Esophagus squamous epithelium (tissue), 5 donors: Measurements from ENCODE around the gene ANKRD9. TPM values are rescaled to one million over a fixed set of nuclear protein-coding genes. Genes with fewer than 3 reads are reported as not detected.

Experiments used
- DNase-seq: peaks from one replicate; lab custom pipeline; 2025; lab: John Stamatoyannopoulos, UW
- H3K27ac ChIP-seq, 4 donors: fragments of 200-600 bp; sonication (generic); one replicate each; pipeline ENCODE4 v1.5.1; 2016 to 2019; ENCODE audit warnings: mild to moderate bottlenecking in 1 of 4
- H3K27me3 ChIP-seq, 4 donors: fragments of 200-600 bp; sonication (generic); 1 replicate in 3 of 4; 2 replicates in 1 of 4; pipeline versions ENCODE4 v1.5.1 to v1.6.0; 2017 to 2021; ENCODE audit warnings: antibody characterized with exemption in 1 of 4
- H3K36me3 ChIP-seq, 3 donors: fragments of 200-600 bp; sonication (generic); one replicate each; pipeline ENCODE4 v1.5.1; 2016 to 2019
- H3K4me1 ChIP-seq, 3 donors: fragments of 200-600 bp; sonication (generic); one replicate each; pipeline ENCODE4 v1.5.1; 2017 to 2019
- H3K4me3 ChIP-seq, 4 donors: fragments of 200-600 bp; sonication (generic); 1 replicate in 3 of 4; 2 replicates in 1 of 4; pipeline ENCODE4 v1.5.1; 2016 to 2019; ENCODE audit warnings: mild to moderate bottlenecking in 2 of 4, moderate library complexity in 1 of 4
- H3K9me3 ChIP-seq, 3 donors: fragments of 200-600 bp; sonication (generic); one replicate each; pipeline ENCODE4 v1.5.1; 2016 to 2019
- POLR2A ChIP-seq, 4 donors: fragments of 450-650 bp; IDR thresholded peaks; one replicate each; pipeline ENCODE4 v1.6.1; 2017; ENCODE audit warnings: antibody characterized with exemption in 4 of 4, mild to moderate bottlenecking in 4 of 4, moderate library complexity in 3 of 4
- WGBS, 2 donors: methylation state at CpG; one replicate each; pipeline ENCODE4 v1.1.5; 2018; 5-methylcytosine and 5-hydroxymethylcytosine counted together
- intact Hi-C: fragments of 100-400 bp; cut with DNase I; formaldehyde crosslinking; loops from one replicate; pipeline ENCODE4 v1.15.0; 2022
- total RNA-seq, 4 donors: library from RNA; depleted of rRNA; stranded (reverse); fragments of >200 nt; gene quantifications; one replicate each; pipeline ENCODE4 v1.1.0, GENCODE V29; 2016
- TF ChIP-seq, protein P1 (sequence below), 6 experiments: fragments of 450-650 bp in 4 of 6; fragments of 200-600 bp in 2 of 6; sonication (generic) in 2 of 6; IDR thresholded peaks; one replicate each; pipeline ENCODE4 v1.5.1; 2016 to 2019; ENCODE audit warnings: antibody characterized with exemption in 6 of 6, mild to moderate bottlenecking in 4 of 6, moderate library complexity in 4 of 6
- donor health status: DM: yes; HTN: yes; CAD: no.

The ANKRD9 gene
- total RNA-seq, 4 donors from 2014 or later: 20.0 to 39.0 (median 30.2) TPM

DNA sequence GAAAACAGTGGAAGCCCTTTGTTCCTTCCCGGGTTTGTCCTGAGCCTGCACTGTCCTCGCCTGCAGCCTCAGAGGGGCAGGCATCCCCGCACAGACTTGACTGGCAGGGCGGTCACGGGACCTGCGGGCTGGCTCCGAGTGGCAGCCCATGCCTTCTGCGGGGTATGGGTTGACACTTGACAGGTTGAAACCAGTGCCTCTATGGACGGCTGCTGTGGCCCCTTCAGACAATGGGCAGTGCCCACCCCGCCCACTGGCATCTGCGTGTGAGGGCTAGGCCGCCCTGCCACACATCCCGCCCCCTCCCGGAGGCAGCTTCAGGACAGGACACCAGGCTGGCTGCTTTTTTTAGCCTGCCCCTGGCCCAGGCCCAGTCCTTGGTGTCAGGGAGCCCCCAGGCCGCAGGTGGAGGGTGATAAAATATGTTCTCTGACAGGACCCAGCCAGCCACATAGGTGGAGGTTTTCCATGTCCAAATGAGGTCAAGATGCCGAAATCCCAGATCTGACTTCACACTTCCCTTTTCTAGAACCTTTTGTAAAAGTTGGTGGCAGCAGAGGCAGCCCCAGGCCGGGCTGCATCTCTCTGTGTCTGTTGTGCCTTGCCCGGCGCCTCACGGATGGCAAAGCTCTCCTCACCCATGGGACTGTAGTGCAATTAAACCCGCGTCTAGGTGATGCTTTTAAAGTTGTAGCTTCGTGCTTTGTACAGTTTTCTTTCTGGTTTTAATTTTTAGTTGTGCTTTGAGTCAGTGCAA is 10.0 kb downstream of the ANKRD9 start:
- WGBS, 2 donors: 83 to 86% methylated on average over 18 to 20 of the region's 23 CpGs
- Histone ChIP-seq H3K4me1 (peaks cover 0 to 27% (median 3%) of the 10 kb centered on the region in 3 donors), H3K27me3 (no peaks in the 10 kb centered on the region), H3K27ac (peak overlapping the region in 3 of 4 donors; percentile 54 to 75 (median 74)), H3K4me3 (no peak overlapping the region), H3K36me3 (peaks cover 4 to 49% (median 6%) of the 10 kb centered on the region in 3 donors), H3K9me3 (no peaks in the 10 kb centered on the region)
- no peak for DNase-seq
- intact Hi-C loops: loop anchor here (10.0 kb wide), 1 partner anchor 165 kb away; no protein-coding TSS in a partner anchor
- TF ChIP-seq, protein P1, sequence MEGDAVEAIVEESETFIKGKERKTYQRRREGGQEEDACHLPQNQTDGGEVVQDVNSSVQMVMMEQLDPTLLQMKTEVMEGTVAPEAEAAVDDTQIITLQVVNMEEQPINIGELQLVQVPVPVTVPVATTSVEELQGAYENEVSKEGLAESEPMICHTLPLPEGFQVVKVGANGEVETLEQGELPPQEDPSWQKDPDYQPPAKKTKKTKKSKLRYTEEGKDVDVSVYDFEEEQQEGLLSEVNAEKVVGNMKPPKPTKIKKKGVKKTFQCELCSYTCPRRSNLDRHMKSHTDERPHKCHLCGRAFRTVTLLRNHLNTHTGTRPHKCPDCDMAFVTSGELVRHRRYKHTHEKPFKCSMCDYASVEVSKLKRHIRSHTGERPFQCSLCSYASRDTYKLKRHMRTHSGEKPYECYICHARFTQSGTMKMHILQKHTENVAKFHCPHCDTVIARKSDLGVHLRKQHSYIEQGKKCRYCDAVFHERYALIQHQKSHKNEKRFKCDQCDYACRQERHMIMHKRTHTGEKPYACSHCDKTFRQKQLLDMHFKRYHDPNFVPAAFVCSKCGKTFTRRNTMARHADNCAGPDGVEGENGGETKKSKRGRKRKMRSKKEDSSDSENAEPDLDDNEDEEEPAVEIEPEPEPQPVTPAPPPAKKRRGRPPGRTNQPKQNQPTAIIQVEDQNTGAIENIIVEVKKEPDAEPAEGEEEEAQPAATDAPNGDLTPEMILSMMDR (IDR thresholded peaks at IDR 0.05): no peak
- no peak for TF ChIP-seq POLR2A (IDR thresholded peaks at IDR 0.05)

DNA sequence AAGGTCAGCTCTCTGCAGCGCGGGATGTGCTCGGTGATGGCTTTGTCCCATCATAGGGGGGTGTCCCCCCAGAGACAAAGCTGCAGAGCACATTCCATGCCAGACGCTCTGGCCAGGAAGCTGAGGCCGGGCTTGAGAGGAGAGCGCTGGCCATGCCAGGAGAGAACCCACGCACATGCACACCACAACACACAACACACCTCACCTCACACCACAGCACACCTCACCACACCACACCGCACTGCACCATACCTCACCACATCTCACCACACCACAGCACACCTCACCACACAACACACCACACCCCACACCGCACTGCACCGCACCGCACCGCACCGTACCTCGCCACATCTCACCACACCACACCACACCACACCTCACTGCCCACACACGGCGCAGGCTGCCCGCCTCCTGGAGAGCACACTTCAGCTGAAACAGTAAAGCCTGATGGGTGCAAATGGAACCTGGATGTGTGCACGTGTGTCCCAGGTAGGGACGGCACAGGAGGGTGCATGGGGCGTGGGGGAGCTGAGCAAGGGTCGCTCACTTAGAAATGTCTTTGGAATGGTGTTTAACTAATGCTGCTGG is 10.8 kb downstream of the ANKRD9 start:
- WGBS, 2 donors: 82 to 94% methylated on average over 10 to 12 of the region's 21 CpGs
- Histone ChIP-seq H3K36me3 (peaks cover 4 to 49% (median 6%) of the 10 kb centered on the region in 3 donors), H3K9me3 (no peaks in the 10 kb centered on the region), H3K27ac (no peak overlapping the region), H3K4me3 (no peak overlapping the region), H3K4me1 (peaks cover 0 to 19% (median 3%) of the 10 kb centered on the region in 3 donors), H3K27me3 (no peaks in the 10 kb centered on the region)
- DNase-seq: no peak
- intact Hi-C loops: no loop called here
- TF ChIP-seq, protein P1 (IDR thresholded peaks at IDR 0.05): no peak
- TF ChIP-seq POLR2A (IDR thresholded peaks at IDR 0.05): no peak

DNA sequence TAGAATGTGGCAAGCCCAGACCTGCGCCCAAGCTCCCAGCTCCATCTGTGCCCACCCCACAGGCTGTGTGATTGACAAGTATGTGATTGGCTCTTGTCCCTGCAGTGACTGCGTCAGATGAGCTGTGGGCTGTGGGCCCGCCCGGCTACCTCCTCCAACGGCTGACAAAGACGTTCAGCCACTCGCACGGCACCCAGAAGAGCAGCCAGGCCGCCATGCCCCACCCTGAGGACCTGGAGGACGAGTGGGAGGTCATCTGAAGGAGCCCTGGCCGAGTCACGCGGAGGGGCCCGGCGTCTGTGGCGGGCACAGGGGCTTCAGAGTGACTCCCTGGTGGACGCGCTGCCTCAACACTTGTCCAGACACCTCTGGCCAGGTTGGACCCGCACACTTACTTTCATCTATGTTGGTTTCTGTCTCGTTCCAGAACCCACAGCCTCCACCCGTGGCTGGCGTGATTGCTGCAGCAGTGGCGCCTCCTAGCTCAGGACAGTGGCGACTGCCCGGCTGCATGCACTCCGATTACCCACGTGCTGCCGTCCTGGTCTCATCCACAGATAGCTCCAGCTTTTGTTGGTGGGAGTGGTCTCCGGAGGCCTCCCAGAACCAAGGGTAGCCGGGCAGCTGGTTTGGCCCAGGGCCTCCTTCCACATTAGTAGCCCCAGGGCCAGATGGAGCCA is 11.4 kb downstream of the ANKRD9 start:
- TF ChIP-seq POLR2A (IDR thresholded peaks at IDR 0.05): no peak
- TF ChIP-seq, protein P1 (IDR thresholded peaks at IDR 0.05): peak in 2 of 6 experiments; percentile 6 to 52
- no peak overlapping the region for H3K4me3 ChIP-seq
- peaks cover 0 to 18% (median 3%) of the 10 kb centered on the region in 3 donors for H3K4me1 ChIP-seq
- H3K27ac ChIP-seq: no peak overlapping the region
- H3K27me3 ChIP-seq: no peaks in the 10 kb centered on the region
- no peaks in the 10 kb centered on the region for H3K9me3 ChIP-seq
- intact Hi-C loops: no loop called here
- DNase-seq: no peak
- peaks cover 4 to 49% (median 6%) of the 10 kb centered on the region in 3 donors for H3K36me3 ChIP-seq
- WGBS, 2 donors: 60 to 87% methylated on average over 1 to 16 of the region's 30 CpGs

DNA sequence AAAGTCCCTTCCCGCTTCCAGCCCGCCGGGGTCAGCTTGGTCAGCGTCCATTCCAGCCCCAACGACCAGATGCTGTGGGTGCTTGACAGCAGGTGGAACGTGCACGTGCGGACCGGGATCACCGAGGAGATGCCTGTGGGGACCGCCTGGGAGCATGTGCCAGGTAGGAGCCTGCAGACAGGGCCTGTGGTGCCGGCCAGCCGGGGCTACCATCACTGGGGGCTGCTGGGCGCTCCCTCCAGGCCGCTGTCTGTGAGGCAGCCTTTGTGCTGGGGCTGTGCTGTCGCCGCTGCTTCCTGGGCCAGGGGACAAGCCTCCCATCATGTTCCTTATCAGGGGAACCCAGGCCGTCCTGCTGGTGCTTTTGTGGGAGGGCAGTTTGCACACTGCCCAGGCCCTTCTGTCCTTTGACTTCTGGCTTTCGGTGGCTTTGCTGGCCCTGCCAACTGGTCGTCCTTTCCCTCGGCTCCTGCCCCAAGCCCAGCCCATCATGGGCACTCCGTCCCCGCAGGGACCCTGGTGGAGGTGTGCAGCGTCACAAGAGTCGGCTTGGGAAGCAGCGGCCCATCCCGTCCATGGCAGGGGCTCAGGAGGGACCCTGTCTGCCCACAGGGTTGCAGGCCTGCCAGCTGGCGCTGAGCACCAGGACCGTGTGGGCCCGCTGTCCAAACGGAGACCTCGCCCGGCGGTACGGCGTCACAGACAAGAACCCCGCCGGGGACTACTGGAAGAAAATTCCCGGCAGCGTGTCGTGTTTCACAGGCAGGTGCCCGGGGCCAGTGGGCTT is 12.4 kb downstream of the ANKRD9 start:
- no peak overlapping the region for H3K4me3 ChIP-seq
- intact Hi-C loops: no loop called here
- TF ChIP-seq POLR2A (IDR thresholded peaks at IDR 0.05): no peak
- TF ChIP-seq, protein P1 (IDR thresholded peaks at IDR 0.05): no peak
- H3K9me3 ChIP-seq: no peaks in the 10 kb centered on the region
- no peak for DNase-seq
- 94% methylated on average over 10 of the region's 42 CpGs; no CpG with 5 or more reads in 1 of the 2 donors for WGBS, 2 donors
- H3K27me3 ChIP-seq: no peaks in the 10 kb centered on the region
- peaks cover 4 to 53% (median 6%) of the 10 kb centered on the region in 3 donors for H3K36me3 ChIP-seq
- H3K4me1 ChIP-seq: peaks cover 0 to 18% (median 3%) of the 10 kb centered on the region in 3 donors
- no peak overlapping the region for H3K27ac ChIP-seq
